GM19043 (cell line): ENCODE measurements around the gene NEFH.

Experiments
- ATAC-seq: cut with Tn5 transposase; IDR thresholded peaks from one replicate; pipeline ENCODE4 v1.9.1; 2021; ENCODE audit warnings: low read depth; ENCODE audit not compliant: unreplicated experiment

NEFH gene

DNA sequence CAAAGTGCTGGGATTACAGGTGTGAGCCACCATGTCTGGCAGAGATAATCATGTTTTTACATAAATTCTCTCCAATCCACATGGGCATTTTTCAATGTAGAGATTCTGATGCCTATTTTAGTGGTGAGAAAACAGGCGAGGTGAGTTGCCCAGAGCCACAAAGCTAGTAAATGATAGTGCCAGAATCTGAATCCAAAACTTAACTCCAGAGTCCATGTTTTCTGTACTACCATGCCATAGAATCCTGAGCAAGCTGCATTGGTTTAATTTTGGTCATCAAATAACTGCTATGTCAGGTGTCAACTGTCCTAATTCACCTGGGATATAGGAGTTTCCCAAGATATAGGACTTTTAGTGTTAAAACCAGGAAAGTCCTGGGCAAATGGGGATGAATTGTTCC lies 13.6 kb downstream of the NEFH start:
- no peak for ATAC-seq

DNA sequence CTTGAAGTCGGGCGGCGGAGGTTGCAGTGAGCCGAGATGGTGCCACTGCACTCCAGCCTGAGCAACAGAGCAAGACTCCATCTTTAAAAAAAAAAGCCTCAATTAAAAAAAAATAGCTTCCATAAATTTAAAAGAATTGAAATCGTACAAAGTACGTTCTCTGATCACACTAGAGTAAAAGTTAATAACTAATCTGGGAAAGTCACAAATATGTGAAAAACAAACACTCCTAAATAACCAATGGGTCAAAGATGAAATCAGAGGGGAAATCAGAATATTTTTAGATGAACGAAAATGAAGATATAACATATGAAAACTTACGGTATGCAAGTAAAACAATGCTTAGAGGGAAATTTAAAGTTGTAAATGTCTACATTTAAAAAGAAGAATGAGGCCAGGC lies 19.8 kb downstream of the NEFH start:
- no peak for ATAC-seq

DNA sequence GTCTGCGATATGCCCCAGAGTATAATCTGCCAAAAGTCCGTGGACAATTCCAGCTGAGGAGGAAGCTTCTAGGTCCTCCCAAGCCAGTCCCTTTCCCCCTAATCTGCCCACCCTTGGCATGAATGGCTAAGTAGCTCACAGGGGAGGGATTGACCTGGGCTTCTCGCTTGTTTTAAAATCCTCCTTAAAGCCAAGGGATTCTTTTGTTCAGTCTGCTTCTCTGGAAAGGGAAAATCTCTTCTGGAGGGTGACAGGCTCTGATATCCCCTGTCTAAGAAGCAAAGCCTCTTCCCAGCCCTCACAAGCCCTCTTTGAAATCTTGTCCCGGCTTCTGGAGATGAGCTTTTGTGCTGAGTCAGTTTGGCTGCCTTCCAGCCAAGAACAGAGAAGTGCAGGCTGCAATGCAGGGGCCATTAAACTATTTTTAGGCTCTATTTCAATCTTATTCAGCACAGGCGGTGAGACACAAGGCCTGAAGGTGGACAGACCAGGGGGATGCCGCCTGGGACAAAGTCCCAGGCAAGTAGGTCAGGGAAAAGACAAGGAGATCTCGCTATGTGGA lies 23.9 kb downstream of the NEFH start:
- ATAC-seq: no peak

DNA sequence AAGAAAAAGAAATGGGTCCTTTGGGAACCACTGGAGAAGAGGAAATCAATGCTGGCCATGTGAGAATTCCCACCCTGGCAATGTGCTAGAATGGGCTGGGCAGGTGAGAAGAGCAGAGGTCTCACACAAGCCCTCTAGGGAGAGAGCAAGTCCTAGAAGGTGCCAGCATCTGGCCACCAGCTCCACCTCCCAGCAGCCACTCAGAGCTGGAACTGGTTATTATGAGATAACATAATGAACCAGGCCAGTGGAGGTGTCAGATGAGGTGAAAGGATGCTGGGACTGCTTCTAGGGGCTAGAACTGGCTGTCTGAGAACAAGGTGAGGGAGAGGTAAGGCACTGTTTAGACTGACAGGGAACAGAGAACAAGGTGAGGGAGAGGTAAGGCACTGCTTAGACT lies 29.3 kb downstream of the NEFH start:
- ATAC-seq: no peak

DNA sequence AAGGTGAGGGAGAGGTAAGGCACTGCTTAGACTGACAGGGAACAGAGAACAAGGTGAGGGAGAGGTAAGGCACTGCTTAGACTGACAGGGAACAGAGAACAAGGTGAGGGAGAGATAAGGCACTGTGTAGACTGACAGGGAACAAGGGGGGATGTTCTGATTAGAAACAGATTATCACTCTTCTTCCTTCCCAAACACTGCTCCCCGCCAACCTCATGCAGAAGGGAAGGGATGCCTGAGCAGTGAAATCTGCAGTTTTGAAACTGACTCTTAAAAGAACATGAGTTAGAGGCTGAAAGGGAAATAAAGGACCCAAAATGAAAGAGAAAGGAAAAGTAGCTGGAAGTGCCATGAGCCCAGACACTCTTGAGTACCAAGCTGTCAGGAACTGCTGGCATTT lies 29.8 kb downstream of the NEFH start:
- no peak for ATAC-seq

DNA sequence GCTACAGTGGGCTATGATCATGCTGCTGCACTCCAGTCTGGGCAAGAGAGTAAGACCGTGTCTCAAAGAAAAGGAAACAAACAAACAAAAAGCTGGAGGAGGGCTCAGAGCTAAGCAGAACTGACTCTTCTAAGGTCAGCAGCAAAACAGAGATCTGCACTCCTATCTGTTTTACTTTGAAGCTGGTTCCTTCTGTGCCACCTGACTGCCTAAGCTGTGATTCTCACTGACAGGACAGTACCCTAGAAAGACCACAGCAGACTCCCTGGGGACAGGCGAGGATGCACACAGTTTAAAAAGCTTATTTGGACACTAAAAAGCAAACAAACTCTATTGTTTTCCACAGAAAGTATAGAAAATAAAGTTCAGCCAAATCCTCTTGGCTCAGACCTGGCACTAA lies 30.5 kb downstream of the NEFH start:
- no peak for ATAC-seq

DNA sequence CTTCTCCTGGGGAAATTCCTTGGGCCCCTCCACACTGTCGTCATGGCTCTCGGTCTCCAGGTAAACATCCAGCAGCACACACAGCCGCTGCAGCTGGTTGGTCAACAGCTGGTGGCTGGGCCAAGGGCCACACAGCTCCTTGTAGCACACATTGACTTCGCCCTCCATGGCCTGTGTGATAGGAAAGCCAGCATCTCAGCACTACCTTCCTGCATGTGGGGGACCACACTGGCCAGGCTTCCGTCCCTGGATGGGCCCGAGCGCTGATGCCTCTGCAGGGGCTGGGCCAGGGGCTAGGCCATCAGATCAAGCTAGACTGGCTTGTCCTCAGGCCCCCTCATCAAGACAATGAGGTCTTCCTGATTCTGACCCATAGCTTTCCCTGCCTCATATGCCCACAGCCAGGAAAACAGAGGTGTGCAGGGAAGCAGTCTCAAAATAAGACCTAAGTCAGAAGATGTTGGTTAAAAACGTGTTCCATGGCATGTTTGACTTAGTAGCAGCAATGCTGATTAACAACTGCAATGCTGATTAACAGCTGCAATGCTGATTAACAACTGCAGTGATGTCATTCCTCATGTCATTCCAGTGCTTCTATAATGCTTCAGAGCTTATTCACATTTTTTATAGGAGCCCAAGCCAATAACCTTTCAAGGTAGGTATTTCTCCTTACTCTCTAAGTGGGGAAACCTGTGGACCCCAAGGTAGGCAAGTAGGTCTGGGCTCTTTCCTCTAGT lies 31.3 kb downstream of the NEFH start:
- ATAC-seq: no peak

DNA sequence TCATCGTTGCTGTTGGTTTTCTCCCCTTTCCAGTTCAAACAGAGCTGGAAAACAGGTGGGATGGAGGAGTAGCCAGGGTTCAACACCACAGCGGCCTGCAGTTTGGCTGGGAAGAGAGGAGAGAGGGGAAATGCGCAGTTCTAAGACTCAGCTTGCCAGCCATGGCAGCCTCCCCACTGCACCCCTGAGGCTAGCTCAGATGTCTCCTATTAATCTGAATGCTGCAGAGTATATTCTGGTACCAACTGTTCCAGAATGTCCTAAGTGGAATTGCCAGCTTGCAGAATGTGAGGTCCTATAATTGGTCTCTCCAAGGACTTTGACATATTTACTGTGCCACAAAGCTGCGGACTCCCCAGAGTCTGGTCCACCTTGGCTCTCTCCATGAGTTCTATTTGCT lies 32.0 kb downstream of the NEFH start:
- no peak for ATAC-seq

DNA sequence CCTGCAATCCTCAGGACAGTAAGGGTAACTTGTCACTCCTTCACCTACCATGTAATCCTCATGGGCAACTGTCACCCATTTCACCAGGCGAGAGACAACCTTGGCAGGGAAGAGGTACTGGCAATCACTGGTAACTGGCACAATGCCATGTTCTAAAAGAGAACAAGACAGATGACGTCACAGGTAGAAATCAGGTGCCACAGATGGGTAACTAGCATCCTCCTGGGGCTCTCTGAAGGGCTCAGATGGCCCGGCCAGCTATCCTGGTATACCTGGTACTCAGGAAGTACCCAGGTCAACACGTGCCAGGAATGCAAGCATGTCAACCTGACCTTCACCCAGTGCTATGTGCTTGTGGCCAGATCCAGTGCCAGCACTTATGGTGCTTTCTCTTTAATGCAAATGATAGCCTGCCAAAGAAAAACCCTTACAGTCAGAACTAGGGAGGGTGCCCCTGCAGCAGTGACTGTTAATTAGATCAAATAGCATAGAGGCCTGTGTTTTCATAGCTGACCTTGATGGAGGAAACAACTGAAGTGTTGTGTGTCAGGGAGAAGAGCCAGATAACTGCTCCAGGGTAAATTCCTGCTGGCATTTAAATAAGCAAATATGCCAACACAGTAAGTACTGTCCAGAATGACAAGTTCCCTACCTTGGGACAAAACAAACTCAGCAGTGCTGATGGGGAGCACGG lies 37.3 kb downstream of the NEFH start:
- ATAC-seq: no peak

DNA sequence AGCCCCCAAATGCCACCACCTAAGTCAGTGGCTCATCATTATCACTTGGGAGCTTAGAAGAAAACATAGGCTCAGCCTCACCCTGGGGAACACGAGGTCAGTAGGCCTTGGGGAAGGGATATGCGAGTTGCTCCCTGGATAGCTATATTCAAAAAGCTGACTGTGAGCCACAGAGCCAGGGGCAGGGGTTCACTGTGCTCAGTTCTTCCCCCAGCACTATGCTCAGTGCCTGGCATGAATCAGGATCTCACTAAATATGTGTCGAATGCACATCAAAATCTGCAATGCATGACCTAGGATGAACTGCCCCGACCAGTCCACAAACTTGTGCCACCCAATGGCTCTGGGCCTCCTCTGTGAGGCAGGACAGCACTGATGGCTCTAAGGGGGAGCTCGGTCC lies 38.4 kb downstream of the NEFH start:
- ATAC-seq: no peak

DNA sequence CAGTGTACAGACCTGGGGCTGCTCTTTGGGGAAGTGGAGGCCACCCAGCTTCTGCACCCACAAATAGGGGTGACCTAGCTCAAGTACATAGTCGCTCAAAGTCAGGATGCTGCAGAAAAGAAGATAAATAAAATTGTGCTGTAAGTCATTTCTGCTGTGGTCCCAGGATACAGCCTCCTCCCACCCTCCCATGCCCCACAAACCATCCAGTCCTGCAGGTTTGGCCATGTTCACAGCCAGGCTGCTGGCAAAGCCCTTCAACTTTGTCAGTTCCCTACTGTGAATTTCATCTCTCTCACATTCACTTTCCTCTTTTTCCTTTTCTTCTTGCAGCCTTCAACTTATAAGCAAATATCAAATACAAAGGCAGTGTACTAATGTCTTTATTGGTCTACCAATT lies 40.0 kb downstream of the NEFH start:
- ATAC-seq: no peak

DNA sequence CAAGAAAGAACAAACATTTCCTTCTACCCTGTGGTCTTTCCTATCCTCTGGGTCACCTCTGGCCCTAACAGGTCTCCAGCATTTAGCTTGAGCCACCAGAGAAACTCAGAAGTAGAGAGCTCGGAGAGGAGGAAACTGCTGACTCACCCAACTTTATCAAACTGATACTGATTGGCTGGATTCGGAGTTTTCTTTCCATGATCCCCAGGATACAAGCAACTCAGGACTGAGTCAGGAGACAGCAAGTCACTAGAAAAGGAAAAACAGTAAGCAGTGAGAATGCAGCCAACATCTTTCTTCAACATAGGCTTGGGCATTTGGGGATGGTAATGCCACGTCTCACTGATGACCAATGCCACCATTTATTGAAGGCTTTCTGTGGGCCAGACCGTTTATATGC lies 40.8 kb downstream of the NEFH start:
- no peak for ATAC-seq

DNA sequence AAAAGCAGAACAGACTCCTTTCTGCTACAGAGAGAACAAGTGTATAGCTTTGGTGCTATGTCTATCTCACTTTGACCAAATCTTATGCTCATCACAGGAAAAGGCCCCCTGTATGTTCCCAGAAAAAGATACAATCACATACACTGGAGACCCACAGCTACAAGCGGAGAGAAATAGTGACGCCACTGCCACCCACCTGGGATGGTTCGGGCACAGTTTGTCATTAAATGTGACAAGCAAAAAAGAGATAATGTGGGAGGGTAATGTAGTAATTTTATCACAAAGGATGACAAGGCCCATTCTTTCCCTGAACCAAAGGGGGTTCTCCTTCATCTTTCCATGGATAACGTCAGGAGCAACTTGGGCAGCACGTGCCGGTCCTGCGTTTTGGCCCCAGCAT lies 41.5 kb downstream of the NEFH start:
- no peak for ATAC-seq

DNA sequence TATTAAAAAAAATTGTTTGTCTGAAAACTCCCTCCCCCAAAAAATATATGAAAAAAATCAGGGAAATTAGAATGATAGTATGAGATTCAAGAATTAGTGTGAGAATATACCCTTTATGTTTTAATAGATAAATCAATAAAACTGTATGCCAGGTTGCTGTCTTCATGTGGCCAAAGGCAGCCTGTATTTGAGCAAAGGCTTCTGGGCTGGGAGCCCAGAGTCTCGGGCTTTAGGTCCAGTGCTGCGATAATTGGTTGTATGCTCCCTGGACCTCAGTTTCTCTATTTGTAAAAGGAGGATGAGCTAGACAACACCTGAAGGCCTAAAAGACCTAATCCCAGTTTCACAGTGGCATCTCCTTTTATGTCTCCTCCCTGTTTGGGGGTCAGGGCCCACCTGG lies 43.7 kb downstream of the NEFH start:
- ATAC-seq: no peak

DNA sequence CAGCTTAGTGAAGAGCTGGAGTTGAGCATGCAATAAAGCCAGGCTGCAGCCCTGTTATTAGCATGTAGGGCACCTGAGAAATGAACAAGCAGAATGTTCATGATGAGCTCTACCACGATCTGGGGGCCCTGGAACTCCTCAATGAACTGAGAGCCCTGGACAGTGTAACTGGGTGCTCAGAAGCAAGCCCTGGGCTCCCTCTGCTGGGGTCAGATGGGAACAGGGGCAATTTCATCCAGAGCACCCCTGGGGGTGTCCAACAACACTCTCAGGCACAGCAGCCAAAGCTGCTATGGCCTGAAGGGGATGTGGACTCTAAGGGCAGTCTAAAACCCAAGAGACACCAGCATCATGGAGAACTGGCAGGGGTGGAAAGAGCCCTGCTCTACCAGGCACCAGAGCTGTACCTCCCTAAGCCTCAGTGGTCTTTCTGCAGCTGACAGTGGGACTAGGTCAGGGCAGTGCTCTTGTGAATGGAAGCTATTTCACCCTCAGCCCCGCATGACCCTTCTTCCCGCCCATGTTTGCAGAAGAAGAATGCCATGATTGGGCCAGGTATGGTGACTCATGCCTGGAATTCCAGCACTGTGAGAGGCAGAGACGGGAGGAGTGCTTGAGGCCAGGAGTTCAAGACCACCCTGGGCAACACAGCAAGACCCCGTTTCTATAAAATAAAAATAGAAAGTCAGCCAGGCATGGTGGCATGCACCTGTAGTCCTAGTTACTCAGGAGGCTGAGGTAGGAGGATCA lies 44.6 kb downstream of the NEFH start:
- ATAC-seq: no peak

DNA sequence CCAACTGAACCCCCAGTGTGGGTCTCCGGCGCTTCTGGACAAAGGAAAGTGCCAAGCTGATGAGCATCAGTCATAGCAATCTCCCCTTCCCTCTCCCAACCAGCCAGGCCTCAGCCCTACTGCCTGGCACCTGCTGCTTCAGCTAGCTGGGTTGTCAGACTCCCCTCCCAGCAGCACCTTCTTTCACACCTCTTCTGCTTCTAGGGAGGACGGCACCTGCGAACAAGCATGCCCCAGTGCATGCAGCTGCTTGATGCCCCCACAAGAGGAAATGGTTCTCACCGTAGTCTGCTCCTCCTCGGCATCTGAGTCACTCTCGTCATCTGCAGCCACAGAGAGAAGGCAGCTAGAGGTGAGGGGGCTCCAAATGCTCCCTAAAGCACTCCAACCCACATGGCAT lies 48.1 kb downstream of the NEFH start:
- no peak for ATAC-seq

DNA sequence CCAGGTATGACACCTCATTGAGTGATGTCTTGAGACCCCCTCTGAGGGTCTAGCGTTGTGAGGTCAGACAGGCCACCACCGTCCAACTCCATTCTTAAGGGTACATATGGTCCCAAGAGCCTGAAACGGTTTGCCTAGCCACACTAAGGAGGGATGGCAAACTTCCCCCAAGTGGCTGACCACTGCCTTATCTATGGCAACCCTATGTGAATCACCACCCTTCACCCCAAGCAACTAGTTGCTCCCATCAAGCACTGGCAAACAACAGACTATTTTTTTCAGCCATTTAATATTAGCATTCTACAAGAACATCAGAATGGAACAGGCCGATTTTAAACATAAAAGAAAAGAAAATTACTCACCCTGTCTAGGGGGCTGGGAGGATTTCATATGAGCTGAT lies 50.7 kb downstream of the NEFH start:
- no peak for ATAC-seq

DNA sequence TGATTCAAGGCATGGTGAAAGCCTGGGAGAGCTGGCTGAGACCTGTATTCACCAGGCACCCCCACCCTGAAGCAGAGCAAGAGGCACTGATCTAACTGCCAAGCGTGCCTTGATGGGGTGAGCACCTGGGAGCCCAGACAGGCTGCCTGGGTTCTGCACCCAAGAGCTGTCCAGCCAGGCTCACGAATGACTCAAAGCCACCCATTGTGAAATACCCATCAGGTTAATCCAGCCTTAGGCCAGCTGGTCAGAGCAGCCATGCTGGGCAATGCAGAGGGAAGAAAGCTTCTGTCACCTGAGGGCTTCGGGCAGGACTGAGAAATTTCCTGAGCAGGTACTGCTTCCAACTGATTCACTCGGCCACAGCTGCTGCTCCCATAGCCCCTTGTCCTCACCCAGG lies 51.4 kb downstream of the NEFH start:
- ATAC-seq: no peak

DNA sequence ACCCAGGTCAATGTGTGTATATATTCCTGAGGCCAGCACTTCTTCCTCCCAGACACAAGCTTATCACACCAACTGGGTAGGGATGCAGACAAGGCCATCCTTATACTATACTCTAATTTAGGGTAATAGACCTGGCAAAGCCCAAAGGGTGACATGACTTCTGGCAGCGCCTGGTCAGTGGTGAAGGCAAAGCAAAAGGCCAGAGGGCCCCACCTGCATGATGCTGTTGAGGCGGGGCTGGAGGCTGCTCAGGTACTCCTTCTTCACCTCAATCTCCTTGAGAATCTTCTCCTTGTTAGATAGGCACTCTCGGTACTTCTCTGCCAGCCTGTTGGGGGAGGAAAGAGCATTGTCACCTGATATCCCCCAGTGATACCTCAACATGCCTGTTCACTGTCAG lies 56.4 kb downstream of the NEFH start:
- ATAC-seq: no peak

DNA sequence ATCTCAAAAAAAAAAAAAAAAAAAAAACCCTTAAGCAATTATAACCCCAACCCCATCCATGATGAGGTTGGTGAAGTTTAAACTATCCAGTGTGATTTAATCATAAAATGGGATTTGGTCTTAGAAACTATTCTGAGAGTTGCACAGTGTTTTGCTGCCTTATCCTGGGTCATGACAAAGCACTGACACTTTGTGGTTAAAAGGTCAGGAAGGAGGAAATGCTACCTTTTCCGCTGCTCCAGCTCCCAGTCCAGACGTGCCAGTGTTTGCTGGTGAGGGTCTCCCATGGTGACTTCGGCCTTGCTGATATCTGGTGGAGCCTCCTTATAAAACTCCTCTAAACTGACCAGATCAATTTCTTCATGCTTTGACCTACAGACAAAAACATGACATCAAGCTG lies 59.1 kb downstream of the NEFH start:
- ATAC-seq: no peak
